Osteoblast (primary cell): ENCODE data around the gene KRT86. TPM values are rescaled to one million over a fixed set of nuclear protein-coding genes. Genes with fewer than 3 reads are reported as not detected.

Experiments
- DNase-seq: peaks from one replicate; pipeline ENCODE4 v3.0.0; 2011; ENCODE audit warnings: low spot score, mixed read lengths; ENCODE audit not compliant: insufficient read length; ENCODE audit errors: missing footprints
- H2AFZ ChIP-seq: 2 replicates; pipeline ENCODE4 v1.6.0; 2011; ENCODE audit warnings: mild to moderate bottlenecking, low read length
- H3K27ac ChIP-seq: 2 replicates; pipeline ENCODE4 v1.5.1; 2011; ENCODE audit warnings: mild to moderate bottlenecking, low read depth, low read length, moderate library complexity
- H3K27me3 ChIP-seq: 2 replicates; pipeline ENCODE4 v1.6.0; 2012; ENCODE audit warnings: mild to moderate bottlenecking, control low read depth, inconsistent platforms, low read length, moderate library complexity; ENCODE audit not compliant: insufficient read depth
- H3K36me3 ChIP-seq: 2 replicates; pipeline ENCODE4 v1.5.1; 2011; ENCODE audit warnings: mild to moderate bottlenecking, low read length, control low read depth, moderate library complexity; ENCODE audit not compliant: insufficient read depth
- H3K4me1 ChIP-seq: 2 replicates; pipeline ENCODE4 v1.5.1; 2011; ENCODE audit warnings: mild to moderate bottlenecking, low read length, control low read depth, moderate library complexity; ENCODE audit not compliant: insufficient read depth
- H3K4me2 ChIP-seq: 2 replicates; pipeline ENCODE4 v1.6.0; 2011; ENCODE audit warnings: mild to moderate bottlenecking, low read length; ENCODE audit not compliant: insufficient read depth
- H3K4me3 ChIP-seq: fragments of 200-600 bp; sonication (generic); 3 replicates; pipeline ENCODE4 v1.5.1; 2012; ENCODE audit warnings: mild to moderate bottlenecking, low read length, inconsistent platforms; ENCODE audit not compliant: insufficient read depth
- H3K79me2 ChIP-seq: 2 replicates; pipeline ENCODE4 v1.6.0; 2012; ENCODE audit warnings: mild to moderate bottlenecking, low read length, control low read depth, inconsistent platforms; ENCODE audit not compliant: insufficient read depth
- H3K9me3 ChIP-seq: 2 replicates; pipeline ENCODE4 v1.5.1; 2011; ENCODE audit warnings: low read depth, low read length, control low read depth
- H4K20me1 ChIP-seq: 2 replicates; pipeline ENCODE4 v1.6.0; 2012; ENCODE audit warnings: mild to moderate bottlenecking, low read length, control low read depth; ENCODE audit not compliant: insufficient read depth
- CTCF ChIP-seq: IDR thresholded peaks from 2 replicates; pipeline ENCODE4 v1.5.1; 2011; ENCODE audit warnings: mild to moderate bottlenecking, low read depth, low read length, moderate library complexity; ENCODE audit errors: extremely low read depth
- total RNA-seq: library from RNA; depleted of rRNA; stranded (reverse); fragments of >200 nt; gene quantifications from 2 replicates; pipeline ENCODE4 v1.2.3, GENCODE V29; 2012

Gene KRT86
- total RNA-seq, 1 donor = 0.36 TPM

GRCh38 chr12:52316290-52316689 lies 41.8 kb downstream of the KRT86 start:
- TF ChIP-seq CTCF = no peak
- no peaks in the 10 kb centered on the region for H4K20me1 ChIP-seq
- H3K36me3 ChIP-seq = no peaks in the 10 kb centered on the region
- DNase-seq = no peak
- H3K9me3 ChIP-seq = no peaks in the 10 kb centered on the region
- no peak overlapping the region for H3K27ac ChIP-seq
- no peak overlapping the region for H2AFZ ChIP-seq
- H3K4me3 ChIP-seq = no peak overlapping the region
- H3K4me1 ChIP-seq = peaks cover under 1% of the 10 kb centered on the region
- H3K79me2 ChIP-seq = no peaks in the 10 kb centered on the region
- H3K4me2 ChIP-seq = no peak overlapping the region
- H3K27me3 ChIP-seq = peaks cover 30% of the 10 kb centered on the region

GRCh38 chr12:52316701-52317100 lies 42.3 kb downstream of the KRT86 start:
- peak; percentile 68 for DNase-seq
- no peaks in the 10 kb centered on the region for H3K36me3 ChIP-seq
- H3K79me2 ChIP-seq = no peaks in the 10 kb centered on the region
- H3K4me2 ChIP-seq = no peak overlapping the region
- TF ChIP-seq CTCF = no peak
- no peaks in the 10 kb centered on the region for H4K20me1 ChIP-seq
- no peak overlapping the region for H2AFZ ChIP-seq
- H3K27ac ChIP-seq = no peak overlapping the region
- H3K27me3 ChIP-seq = peaks cover 32% of the 10 kb centered on the region
- no peak overlapping the region for H3K4me3 ChIP-seq
- H3K4me1 ChIP-seq = no peaks in the 10 kb centered on the region
- no peaks in the 10 kb centered on the region for H3K9me3 ChIP-seq

- no peaks in the 10 kb centered on the region for H3K9me3 ChIP-seq
- no peak overlapping the region for H2AFZ ChIP-seq
- no peaks in the 10 kb centered on the region for H3K79me2 ChIP-seq
- no peaks in the 10 kb centered on the region for H4K20me1 ChIP-seq
- H3K27me3 ChIP-seq = peaks cover 39% of the 10 kb centered on the region
- no peak overlapping the region for H3K4me3 ChIP-seq
- H3K4me1 ChIP-seq = no peaks in the 10 kb centered on the region
- H3K36me3 ChIP-seq = no peaks in the 10 kb centered on the region
- DNase-seq = peak; percentile 68
- TF ChIP-seq CTCF = no peak
- no peak overlapping the region for H3K4me2 ChIP-seq
- no peak overlapping the region for H3K27ac ChIP-seq
Observed at GRCh38 chr12:52317468-52318052, 43.1 kb downstream of the KRT86 start.

GRCh38 chr12:52318241-52318990 lies 44.0 kb downstream of the KRT86 start:
- Histone ChIP-seq H3K4me3 (no peak overlapping the region), H3K4me1 (no peaks in the 10 kb centered on the region), H3K9me3 (no peaks in the 10 kb centered on the region), H3K27me3 (peaks cover 47% of the 10 kb centered on the region), H4K20me1 (no peaks in the 10 kb centered on the region), H3K79me2 (no peaks in the 10 kb centered on the region), H3K4me2 (no peak overlapping the region), H3K27ac (no peak overlapping the region), H3K36me3 (no peaks in the 10 kb centered on the region), H2AFZ (no peak overlapping the region)
- DNase-seq = no peak
- TF ChIP-seq CTCF = no peak
